Purkinje cell (primary cell): Measurements from ENCODE around the gene NUBP2. TPM values are rescaled to one million over a fixed set of nuclear protein-coding genes. Genes with fewer than 3 reads are reported as not detected.

ENCODE experiments used
- polyA plus RNA-seq: library from polyadenylated mRNA; unstranded; fragments of >200 nt; fragmentation: Nextera tagmentation; gene quantifications from 2 replicates; pipeline ENCODE4 v1.2.1, GENCODE V29; 2014

The NUBP2 gene, protein sequence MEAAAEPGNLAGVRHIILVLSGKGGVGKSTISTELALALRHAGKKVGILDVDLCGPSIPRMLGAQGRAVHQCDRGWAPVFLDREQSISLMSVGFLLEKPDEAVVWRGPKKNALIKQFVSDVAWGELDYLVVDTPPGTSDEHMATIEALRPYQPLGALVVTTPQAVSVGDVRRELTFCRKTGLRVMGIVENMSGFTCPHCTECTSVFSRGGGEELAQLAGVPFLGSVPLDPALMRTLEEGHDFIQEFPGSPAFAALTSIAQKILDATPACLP
- 5.2 and 6.6 TPM in 2 replicates for polyA plus RNA-seq

DNA sequence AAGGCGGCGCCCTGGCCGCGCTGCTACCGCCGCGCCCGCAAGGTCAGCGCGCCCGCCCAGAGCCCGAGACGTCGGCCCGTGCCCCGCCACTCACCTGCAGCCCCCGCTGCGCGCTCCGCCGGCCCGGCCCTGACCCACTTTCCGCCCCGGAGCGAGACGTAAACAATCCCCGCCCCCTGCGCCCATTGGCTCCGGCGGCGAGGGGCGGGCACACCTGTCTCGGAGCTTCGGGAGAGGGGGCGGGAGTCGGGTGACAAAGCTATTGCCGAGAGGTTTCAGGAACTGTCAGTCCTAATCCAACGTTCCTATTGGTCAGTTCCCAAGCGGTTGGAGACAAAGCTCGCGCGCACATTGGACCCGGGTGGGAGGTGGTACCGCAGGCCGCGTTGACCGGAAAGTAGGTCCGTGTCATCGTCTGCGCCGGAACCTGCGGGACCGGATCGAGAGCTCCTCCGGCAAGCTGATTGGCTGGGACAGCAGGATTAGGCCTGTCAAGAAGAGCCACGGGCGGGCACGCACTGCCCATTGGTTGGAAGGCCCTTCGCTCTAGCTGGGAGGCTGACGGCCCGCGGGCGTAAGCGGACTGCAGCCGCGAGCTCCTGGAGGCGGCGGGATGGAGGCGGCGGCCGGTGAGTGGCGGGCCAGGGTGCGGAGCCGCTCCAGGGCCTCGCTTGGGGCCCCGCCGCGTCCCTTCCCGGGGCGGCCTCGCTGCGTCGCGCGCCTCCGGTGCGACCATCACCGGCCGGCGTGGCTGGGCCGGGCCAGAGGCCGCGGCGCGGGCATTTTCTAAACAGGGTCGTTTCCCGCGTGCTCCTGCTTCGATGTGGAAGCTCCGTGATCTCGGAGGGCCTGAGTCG is at the start of gene NUBP2, which contains the start of gene SPSB3:
NUBP2 (plus strand) TSS at position 553 of the 857 bp plus-strand sequence; CDS start at position 614, 61 bp downstream.
SPSB3 (minus strand) TSS at position 164 of the 857 bp plus-strand sequence. CDS start 1,088 bp downstream, outside the sequence.

DNA sequence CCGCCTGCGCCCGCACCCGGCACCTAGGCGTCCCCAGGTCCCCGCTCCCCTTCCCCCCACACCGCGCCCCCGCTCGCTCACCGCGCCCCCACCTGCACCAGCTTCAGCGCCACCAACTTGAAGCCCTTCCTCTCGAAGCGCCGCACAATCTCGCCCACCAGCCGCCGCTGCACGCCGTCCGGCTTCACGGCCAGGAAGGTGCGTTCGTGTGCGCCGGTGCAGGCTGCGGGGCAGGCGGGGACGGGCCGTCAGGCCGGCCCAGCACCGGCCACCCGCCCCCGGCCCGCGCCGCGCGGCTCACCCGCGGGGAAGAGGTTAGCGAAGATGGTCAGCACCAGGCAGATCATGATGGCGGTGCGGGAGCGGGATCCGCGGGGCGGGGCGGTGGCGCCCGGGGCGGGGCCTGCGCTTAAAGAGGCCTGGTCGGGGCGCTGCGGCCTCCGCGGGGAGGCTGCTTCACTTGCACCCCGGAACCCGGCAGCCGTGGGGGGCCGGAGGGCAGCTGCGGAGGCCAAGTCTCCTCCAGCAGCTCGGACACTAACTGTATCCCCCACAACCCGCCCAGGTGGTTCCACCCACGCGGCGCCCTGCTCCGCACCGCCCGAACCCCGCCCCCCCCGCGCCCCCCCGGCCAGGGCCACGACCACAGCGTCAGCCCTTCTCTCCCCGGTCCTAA is 11.4 kb upstream of the NUBP2 start, which contains the start of gene NME3:
NME3 (minus strand) TSS at position 356 of the 676 bp plus-strand sequence; CDS start at position 347, 9 bp downstream.

DNA sequence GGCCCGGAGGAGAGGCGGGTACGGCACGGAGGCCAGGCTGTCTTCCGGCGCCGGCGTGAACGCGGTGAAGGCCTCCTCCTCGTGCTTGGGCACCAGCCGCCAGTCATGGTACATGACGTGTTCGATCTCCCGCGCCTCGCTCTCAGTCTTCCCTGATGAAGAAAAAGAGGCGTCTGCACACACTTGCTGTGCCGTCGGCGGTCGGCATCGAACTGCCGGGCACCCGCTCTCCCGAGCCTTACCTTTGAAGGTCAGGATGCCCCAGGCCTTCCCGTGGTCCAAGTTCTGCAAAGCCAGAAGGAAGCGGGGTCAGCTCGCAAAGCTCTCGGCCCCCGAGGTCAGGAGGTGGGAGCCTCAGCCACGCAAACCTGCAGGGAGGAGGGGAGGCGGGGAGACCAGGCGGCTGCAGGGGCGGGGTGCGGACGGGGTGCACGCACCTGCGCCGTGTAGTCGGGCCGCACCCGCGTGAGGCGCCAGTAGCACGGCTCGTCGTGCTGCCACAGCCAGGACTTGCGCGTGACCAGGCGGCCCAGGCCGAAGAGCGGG is 10.3 kb upstream of the NUBP2 start, which contains the start of gene EME2:
EME2 (plus strand) TSS at position 449 of the 546 bp plus-strand sequence. CDS start 418 bp downstream, outside the sequence.

DNA sequence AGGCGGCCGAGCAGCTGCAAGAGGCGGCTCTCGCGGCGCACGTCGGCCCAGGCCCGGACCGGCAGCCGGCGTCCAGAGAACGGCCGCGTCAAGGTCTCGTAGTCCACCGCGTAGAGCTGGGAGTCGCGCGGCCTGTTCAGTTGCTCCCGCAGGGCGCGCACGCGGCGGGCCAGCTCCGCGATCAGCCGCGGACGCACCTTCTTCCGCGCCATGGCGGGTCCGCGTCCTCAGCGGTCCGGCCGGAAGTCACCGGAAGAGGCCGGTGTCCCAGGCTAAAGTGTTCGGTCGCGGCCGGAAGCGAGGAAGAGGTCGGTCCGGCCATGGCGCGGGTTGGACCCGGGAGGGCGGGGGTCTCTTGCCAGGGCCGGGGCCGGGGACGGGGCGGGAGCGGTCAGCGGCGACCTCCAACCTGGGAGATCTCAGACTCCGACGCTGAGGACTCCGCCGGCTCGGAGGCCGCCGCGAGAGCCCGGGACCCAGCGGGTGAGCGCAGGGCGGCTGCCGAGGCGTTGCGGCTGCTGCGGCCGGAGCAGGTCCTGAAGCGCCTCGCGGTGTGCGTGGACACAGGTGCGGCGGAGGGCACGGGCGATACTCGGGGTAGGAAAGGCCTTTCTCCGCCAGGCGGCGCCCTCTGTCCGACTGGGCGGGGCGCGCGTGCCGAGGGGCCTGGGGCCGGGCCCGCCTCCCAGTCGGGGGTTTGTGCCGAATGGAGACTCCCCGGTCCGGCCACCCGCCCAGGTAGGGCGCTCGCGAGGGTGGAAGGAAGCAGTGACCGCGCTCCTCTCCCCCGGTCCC is 9.7 kb upstream of the NUBP2 start, which contains the start of gene MRPS34:
MRPS34 (minus strand) TSS at position 227 of the 795 bp plus-strand sequence; CDS start at position 212, 15 bp downstream.

DNA sequence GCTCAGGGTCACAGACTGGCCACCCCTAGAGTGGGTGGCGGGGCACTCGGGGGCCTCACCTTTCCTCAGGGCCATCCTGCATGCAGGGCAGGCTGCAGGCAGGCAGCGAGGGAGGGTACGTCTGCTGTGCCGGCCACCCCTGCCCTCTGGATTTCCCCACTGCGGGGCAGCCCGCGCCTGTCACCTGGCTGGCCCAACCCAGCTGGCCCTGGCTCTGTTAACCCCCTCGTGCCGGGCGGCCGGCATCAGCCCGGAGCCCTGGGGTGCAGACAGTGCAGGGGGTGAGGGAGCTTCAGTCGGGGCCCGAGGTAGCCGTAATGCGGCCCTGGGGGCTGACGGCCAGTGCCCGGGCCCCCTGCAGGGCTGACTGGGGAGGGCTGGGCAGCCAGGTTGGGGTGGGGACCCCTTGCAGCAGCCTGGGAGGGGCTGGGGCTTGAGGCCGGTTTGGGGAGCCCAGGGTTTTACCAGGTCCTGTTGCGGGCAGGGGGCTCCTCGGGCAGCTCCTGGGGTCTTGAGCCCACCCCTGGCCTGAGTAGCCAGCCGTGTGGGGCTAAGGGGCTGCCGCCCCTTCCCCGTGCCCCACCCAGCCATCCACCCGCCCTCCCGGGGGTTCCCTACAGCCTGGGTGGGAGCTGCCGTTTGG is 10.9 kb downstream of the NUBP2 start, which contains the start of gene IGFALS:
IGFALS (minus strand) TSS at position 128 of the 643 bp plus-strand sequence; CDS start at position 75, 53 bp downstream.

GRCh38 chr16:1826691-1827573 is 44.2 kb downstream of the NUBP2 start, which contains the start of the genes FAHD1 and HAGH:
Gene FAHD1, plus strand, starts transcription at chr16:1827206. Its CDS starts 33 bp downstream, at chr16:1827239.
Gene HAGH, minus strand, starts transcription at chr16:1826825. Its CDS starts 38 bp downstream, at chr16:1826787.

Other genes with a start within 250 kb of the NUBP2 start
- not detected in 2 replicates for gene TMEM204, start 249.3 kb upstream of the NUBP2 start, polyA plus RNA-seq
- gene IFT140, start 170.9 kb upstream of the NUBP2 start, polyA plus RNA-seq: 0.13 and 0.50 TPM in 2 replicates
- 0.43 and 1.4 TPM in 2 replicates for gene CRAMP1, start 170.6 kb upstream of the NUBP2 start, polyA plus RNA-seq
- 1.5 and 3.5 TPM in 2 replicates for gene JPT2, start 104.7 kb upstream of the NUBP2 start, polyA plus RNA-seq
- 0.57 and 0.75 TPM in 2 replicates for gene MAPK8IP3, start 76.8 kb upstream of the NUBP2 start, polyA plus RNA-seq
- 23.9 and 25.4 TPM in 2 replicates for gene NME3, start 11.4 kb upstream of the NUBP2 start, polyA plus RNA-seq
- not detected in 2 replicates for gene EME2, start 10.2 kb upstream of the NUBP2 start, polyA plus RNA-seq
- gene MRPS34, start 9.8 kb upstream of the NUBP2 start, polyA plus RNA-seq: 18.2 and 21.2 TPM in 2 replicates
- 1.1 and 4.5 TPM in 2 replicates for gene SPSB3, start 389 bp upstream of the NUBP2 start, polyA plus RNA-seq
- gene IGFALS, start 10.7 kb downstream of the NUBP2 start, polyA plus RNA-seq: not detected in 2 replicates
- 42.1 and 49.0 TPM in 2 replicates for gene HAGH, start 43.9 kb downstream of the NUBP2 start, polyA plus RNA-seq
- gene FAHD1, start 44.2 kb downstream of the NUBP2 start, polyA plus RNA-seq: 18.6 and 20.8 TPM in 2 replicates
- not detected in 2 replicates for gene MEIOB, start 89.2 kb downstream of the NUBP2 start, polyA plus RNA-seq
- gene HS3ST6, start 135.5 kb downstream of the NUBP2 start, polyA plus RNA-seq: not detected in 2 replicates
- gene MSRB1, start 160.2 kb downstream of the NUBP2 start, polyA plus RNA-seq: 0.78 and 0.87 TPM in 2 replicates
- not detected in 2 replicates for gene RPL3L, start 171.7 kb downstream of the NUBP2 start, polyA plus RNA-seq
- 199 and 231 TPM in 2 replicates for gene NDUFB10, start 176.6 kb downstream of the NUBP2 start, polyA plus RNA-seq
- 110 and 121 TPM in 2 replicates for gene RPS2, start 181.9 kb downstream of the NUBP2 start, polyA plus RNA-seq
- gene RNF151, start 183.9 kb downstream of the NUBP2 start, polyA plus RNA-seq: not detected in 2 replicates
- 1.8 and 5.1 TPM in 2 replicates for gene TBL3, start 189.1 kb downstream of the NUBP2 start, polyA plus RNA-seq
- not detected in 2 replicates for gene NOXO1, start 198.5 kb downstream of the NUBP2 start, polyA plus RNA-seq
- gene GFER, start 201.2 kb downstream of the NUBP2 start, polyA plus RNA-seq: 1.4 and 2.1 TPM in 2 replicates
- 80.6 and 82.4 TPM in 2 replicates for gene SYNGR3, start 207.0 kb downstream of the NUBP2 start, polyA plus RNA-seq
- gene ZNF598, start 226.9 kb downstream of the NUBP2 start, polyA plus RNA-seq: 0.11 and 0.16 TPM in 2 replicates
- not detected in 2 replicates for gene NPW, start 236.8 kb downstream of the NUBP2 start, polyA plus RNA-seq
- gene NHERF2, start 243.9 kb downstream of the NUBP2 start, polyA plus RNA-seq: 1.0 and 1.3 TPM in 2 replicates